Lung microvascular endothelial cell (primary cell): ENCODE results near the gene AP3B2. TPM values are rescaled to one million over a fixed set of nuclear protein-coding genes. Genes with fewer than 3 reads are reported as not detected.
"Not testable (repeated sequence)": the region's sequence is repeated elsewhere in the genome, so short reads cannot be mapped to it uniquely, and the experiment has no call there.

Source experiments
- DNase-seq, 2 donors: peaks; one replicate each; pipeline versions ENCODE4 v3.0.0 to v3.0.0-alpha.2; 2010; ENCODE audit warnings: low read depth in 2 of 2
- total RNA-seq: library from RNA; depleted of rRNA; stranded (reverse); fragments of >200 nt; gene quantifications from 2 replicates; pipeline ENCODE4 v1.2.1, GENCODE V29; 2014

AP3B2 gene
- total RNA-seq, 1 donor from 2014 or later, result not detected

- DNase-seq, result no peak
These were observed 60.3 kb downstream of the AP3B2 start for GRCh38 chr15:82649226-82649999.

- DNase-seq, result no peak
These were observed 61.2 kb downstream of the AP3B2 start for GRCh38 chr15:82648257-82649103.

DNA sequence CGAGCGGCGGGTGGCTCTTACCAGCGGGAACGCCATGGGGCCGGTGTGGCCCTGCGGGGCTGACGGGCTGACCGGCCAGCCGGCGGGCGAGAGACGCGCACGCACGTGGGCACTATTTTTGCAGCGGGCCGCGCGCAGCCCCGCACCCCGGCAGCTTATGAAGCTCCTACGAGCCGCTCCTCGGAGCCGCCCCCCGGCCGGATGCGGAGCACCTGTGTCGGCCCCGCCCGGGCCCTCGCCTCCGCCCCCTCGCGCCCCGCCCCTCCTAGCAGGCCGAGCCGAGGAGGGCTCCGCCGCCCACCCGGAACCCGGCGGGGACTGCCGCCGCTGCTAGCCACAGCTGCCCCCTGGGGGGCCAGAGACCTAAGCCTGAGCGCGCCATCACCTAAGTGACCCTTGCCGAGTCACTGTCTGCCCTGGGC is 61.8 kb downstream of the AP3B2 start:
- no peak for DNase-seq

- peak; percentile 12 to 16 for DNase-seq
These were observed 62.4 kb downstream of the AP3B2 start, which contains the start of gene CPEB1 for GRCh38 chr15:82647045-82647834. CPEB1 (minus strand) TSS chr15:82647363; CDS start chr15:82628459, 18,904 bp downstream.

GRCh38 chr15:82646250-82647044 is 63.2 kb downstream of the AP3B2 start:
- no peak for DNase-seq

- DNase-seq, result not testable (repeated sequence)
These were observed 64.5 kb downstream of the AP3B2 start for GRCh38 chr15:82644967-82645852.

DNA sequence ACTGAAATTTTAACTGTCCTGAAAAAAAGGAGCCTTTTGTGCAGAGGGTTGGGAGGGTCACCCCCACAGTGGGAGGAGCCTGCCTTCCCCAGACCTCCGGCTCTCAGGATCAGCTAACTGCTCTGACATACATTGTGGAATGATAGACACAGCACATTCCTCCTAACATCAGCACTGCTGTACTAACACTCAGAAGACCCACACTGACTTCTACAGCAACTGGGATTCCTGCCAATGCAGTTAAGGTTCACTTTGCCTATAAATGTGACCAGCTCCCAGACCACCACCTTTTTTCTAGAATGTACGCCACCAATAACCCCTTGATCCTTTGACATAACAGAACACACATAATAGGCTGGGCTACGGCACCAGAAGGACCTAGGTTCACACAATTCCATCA is 65.7 kb downstream of the AP3B2 start:
- no peak for DNase-seq

GRCh38 chr15:82642656-82643055 is 67.0 kb downstream of the AP3B2 start:
- no peak for DNase-seq

- DNase-seq, result no peak
These were observed 68.4 kb downstream of the AP3B2 start for GRCh38 chr15:82641129-82641798.

GRCh38 chr15:82640672-82641071 is 69.0 kb downstream of the AP3B2 start:
- no peak for DNase-seq

- DNase-seq, result peak in 1 of 2 donors; percentile 40
These were observed 73.9 kb downstream of the AP3B2 start for GRCh38 chr15:82635798-82636197.

- DNase-seq, result no peak
These were observed 79.6 kb downstream of the AP3B2 start for GRCh38 chr15:82630033-82630432.

- DNase-seq, result no peak
These were observed 84.5 kb downstream of the AP3B2 start for GRCh38 chr15:82625136-82625535.

DNA sequence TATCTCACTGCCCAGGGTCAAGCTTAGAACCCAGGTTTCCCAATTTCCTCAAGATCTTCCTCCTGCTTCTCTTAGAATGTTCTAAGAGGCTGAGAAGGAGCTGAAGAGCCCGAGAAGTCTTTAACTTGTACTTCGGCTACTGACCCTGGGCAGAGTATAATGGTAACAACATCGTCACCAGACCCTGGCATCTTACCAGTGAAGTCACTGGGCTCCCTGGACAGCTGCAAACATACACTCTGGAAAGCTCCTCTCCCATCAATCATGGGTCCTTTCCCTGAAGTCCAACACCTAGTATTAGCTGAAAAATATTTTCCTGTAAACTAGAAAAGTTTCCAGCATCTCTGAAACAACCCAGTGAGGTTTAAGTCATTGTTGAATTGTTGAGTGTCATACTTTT is 85.2 kb downstream of the AP3B2 start:
- no peak for DNase-seq

- DNase-seq, result no peak
These were observed 85.7 kb downstream of the AP3B2 start for GRCh38 chr15:82624008-82624407.

GRCh38 chr15:82621970-82622369 is 87.7 kb downstream of the AP3B2 start:
- peak in 1 of 2 donors; percentile 9 for DNase-seq

DNA sequence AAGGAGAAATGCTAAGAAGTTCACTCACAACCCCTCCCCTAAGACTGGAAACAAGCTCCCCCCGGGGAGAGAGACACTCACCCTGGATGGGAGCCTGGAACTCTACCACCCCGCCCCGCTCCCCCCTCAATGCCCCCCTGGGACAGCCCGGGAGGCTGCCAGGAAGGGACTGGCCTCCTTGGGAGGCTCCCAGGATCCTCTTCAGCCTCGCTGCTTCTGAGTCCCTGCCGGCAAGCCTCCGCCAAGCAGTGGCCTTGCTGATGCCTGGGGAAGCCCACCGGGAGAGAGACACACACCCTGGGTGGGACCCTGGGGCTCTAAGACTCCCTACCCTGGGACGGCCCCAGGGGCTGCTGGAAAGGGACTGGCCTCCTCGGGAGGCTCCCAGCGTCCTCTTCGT is 95.9 kb downstream of the AP3B2 start:
- no peak for DNase-seq

- no peak for DNase-seq
These were observed 98.3 kb downstream of the AP3B2 start for GRCh38 chr15:82611348-82611747.
